ENCODE results near the gene SPATA33.

GRCh38 chr16:89693289-89693731 is 35.7 kb downstream of the SPATA33 start:
- no peak for TF ChIP-seq CTCF (IDR thresholded peaks at IDR 0.05; ENCODE audit: low read depth, low read length)
- TF ChIP-seq EZH2phosphoT487 (IDR thresholded peaks at IDR 0.05; ENCODE audit: low read depth): no peak

Measured in OCI-LY3 (cell line).